Measurements from ENCODE around the gene NDUFB3.

Gene NDUFB3

GRCh38 chr2:201130524-201131186 lies 58.9 kb downstream of the NDUFB3 start:
- DNase-seq = peak; percentile 66

GRCh38 chr2:201132518-201132917 lies 60.7 kb downstream of the NDUFB3 start:
- no peak for DNase-seq

Data from OCI-M1 (cell line).